Natural killer cell (primary cell): Measurements from ENCODE around the gene MAU2. TPM values are rescaled to one million over a fixed set of nuclear protein-coding genes. Genes with fewer than 3 reads are reported as not detected.

Experiments used
- ATAC-seq, 3 donors: fragments of 150-1000 bp in 2 of 3; fragments of 200-7000 bp in 1 of 3; cut with Tn5 transposase; 1 replicate in 1 of 3; 2 replicates in 2 of 3; pipeline ENCODE4 v1.10.0; 2021; ENCODE audit warnings: mild to moderate bottlenecking in 2 of 3, moderate library complexity in 2 of 3
- DNase-seq, 2 donors: peaks; one replicate each; pipeline versions ENCODE4 v3.0.0 to v3.0.0-alpha.2; 2013 to 2021; ENCODE audit warnings: mixed read lengths in 1 of 2
- H3K27ac ChIP-seq: one replicate; pipeline ENCODE4 v1.5.1; 2013; ENCODE audit warnings: mild to moderate bottlenecking, low read length
- H3K27me3 ChIP-seq: one replicate; pipeline ENCODE4 v1.6.1; 2013; ENCODE audit warnings: low read length; ENCODE audit not compliant: control insufficient read depth, insufficient read depth
- H3K36me3 ChIP-seq: one replicate; pipeline ENCODE4 v1.6.1; 2013; ENCODE audit warnings: low read length; ENCODE audit not compliant: control insufficient read depth, insufficient read depth
- H3K4me1 ChIP-seq: one replicate; pipeline ENCODE4 v1.6.1; 2013; ENCODE audit warnings: low read length; ENCODE audit not compliant: control insufficient read depth, insufficient read depth
- H3K4me3 ChIP-seq: one replicate; pipeline ENCODE4 v1.5.1; 2013; ENCODE audit warnings: low read length
- H3K9me3 ChIP-seq: one replicate; pipeline ENCODE4 v1.6.1; 2013; ENCODE audit warnings: low read length; ENCODE audit not compliant: control insufficient read depth, insufficient read depth
- H3K27ac Mint-ChIP-seq, 2 donors: one replicate each; pipeline ENCODE4 v1.8.0; 2022; ENCODE audit warnings: mild to moderate bottlenecking in 2 of 2, mixed read lengths in 2 of 2, moderate library complexity in 1 of 2
- H3K27me3 Mint-ChIP-seq, 2 donors: one replicate each; pipeline ENCODE4 v1.8.0; 2022; ENCODE audit warnings: low read depth in 2 of 2, mixed read lengths in 2 of 2
- H3K36me3 Mint-ChIP-seq: one replicate; pipeline ENCODE4 v1.8.0; 2022; ENCODE audit warnings: mixed read lengths
- H3K4me1 Mint-ChIP-seq, 2 donors: one replicate each; pipeline ENCODE4 v1.8.0; 2022; ENCODE audit warnings: mixed read lengths in 2 of 2
- H3K4me3 Mint-ChIP-seq: one replicate; pipeline ENCODE4 v1.8.0; 2022; ENCODE audit warnings: mild to moderate bottlenecking, moderate library complexity, mixed read lengths
- H3K9me3 Mint-ChIP-seq, 2 donors: one replicate each; pipeline ENCODE4 v1.8.0; 2022; ENCODE audit warnings: mixed read lengths in 2 of 2
- CTCF ChIP-seq: fragments of 200-600 bp; IDR thresholded peaks from one replicate; pipeline ENCODE4 v1.8.0; 2022; ENCODE audit warnings: antibody characterized with exemption
- WGBS: methylation state at CpG from one replicate; pipeline ENCODE4 v1.1.7; 2013; ENCODE audit warnings: missing lambda C conversion rate; ENCODE audit not compliant: insufficient coverage; 5-methylcytosine and 5-hydroxymethylcytosine counted together
- intact Hi-C: fragments of 100-400 bp; cut with micrococcal nuclease; formaldehyde crosslinking; loops from one replicate; pipeline ENCODE4 v1.14.2; 2022
- total RNA-seq, 4 donors: library from RNA; stranded (reverse); fragments of 120-200 nt in 1 of 4; gene quantifications; one replicate each; pipeline versions ENCODE4 v1.2.3 to v1.2.4, GENCODE V29; 2013 to 2022

The MAU2 gene
- total RNA-seq, 3 donors from 2014 or later (not counting 1 experiment from before 2014, with no cell fraction given): 144 to 164 (median 151) TPM

DNA sequence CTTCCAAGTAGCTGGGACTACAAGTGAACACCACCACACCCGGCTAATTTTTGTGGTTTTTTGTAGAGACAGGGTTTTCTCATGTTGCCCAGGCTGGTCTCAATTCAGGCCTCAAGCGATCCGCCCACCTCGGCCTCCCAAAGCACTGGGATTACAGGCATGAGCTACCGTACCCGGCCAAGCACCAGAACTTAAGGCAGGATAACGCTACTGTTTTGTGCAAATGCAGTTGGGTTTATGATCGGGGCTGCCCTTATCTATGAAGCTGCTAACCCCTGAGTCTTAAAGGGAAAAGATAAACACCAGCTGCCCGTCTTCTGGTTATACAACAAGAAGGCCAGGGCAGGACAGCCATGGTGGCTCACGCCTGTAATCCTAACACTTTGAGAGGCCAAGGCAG, 34.9 kb upstream of the MAU2 start:
- Histone ChIP-seq H3K9me3 (no peaks in the 10 kb centered on the region), H3K4me1 (no peaks in the 10 kb centered on the region), H3K27me3 (no peaks in the 10 kb centered on the region), H3K36me3 (peaks cover 57% of the 10 kb centered on the region), H3K27ac (no peak overlapping the region), H3K4me3 (no peak overlapping the region)
- H3K4me1 Mint-ChIP-seq: peaks cover 0 to 3% of the 10 kb centered on the region in 2 donors
- no peak for DNase-seq
- no peak for TF ChIP-seq CTCF
- H3K27ac Mint-ChIP-seq: no peak overlapping the region
- WGBS: 97% methylated on average over 10 of the region's 10 CpGs
- H3K27me3 Mint-ChIP-seq: no peaks in the 10 kb centered on the region
- intact Hi-C loops: no loop called here
- no peaks in the 10 kb centered on the region for H3K9me3 Mint-ChIP-seq
- no peak for ATAC-seq
- peaks cover 17% of the 10 kb centered on the region for H3K36me3 Mint-ChIP-seq
- H3K4me3 Mint-ChIP-seq: no peak overlapping the region

DNA sequence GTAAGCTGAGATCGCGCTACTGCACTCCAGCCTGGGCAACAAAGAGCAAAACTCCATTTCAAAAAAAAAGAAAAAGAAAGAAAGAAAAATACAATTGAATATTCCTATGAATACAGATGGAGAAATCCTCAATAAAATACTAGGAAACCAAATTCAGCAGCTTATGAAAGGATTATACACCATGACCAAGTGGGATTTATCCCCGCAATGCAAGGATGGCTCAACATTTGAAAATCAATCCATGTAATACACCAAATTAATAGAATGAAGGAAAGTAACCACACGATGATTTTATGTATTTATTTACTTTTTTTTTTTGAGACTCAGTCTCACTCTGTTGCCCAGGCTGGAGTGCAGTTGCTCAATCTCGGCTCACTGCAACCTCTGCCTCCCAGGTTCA, 28.0 kb upstream of the MAU2 start:
- no peaks in the 10 kb centered on the region for H3K9me3 ChIP-seq
- no peaks in the 10 kb centered on the region for H3K9me3 Mint-ChIP-seq
- peaks cover 0 to 3% of the 10 kb centered on the region in 2 donors for H3K4me1 Mint-ChIP-seq
- intact Hi-C loops: no loop called here
- TF ChIP-seq CTCF: no peak
- H3K4me3 Mint-ChIP-seq: no peak overlapping the region
- no peak overlapping the region for H3K4me3 ChIP-seq
- DNase-seq: no peak
- H3K27ac ChIP-seq: no peak overlapping the region
- no peak for ATAC-seq
- no peaks in the 10 kb centered on the region for H3K27me3 ChIP-seq
- 100% methylated on average over 2 of the region's 5 CpGs for WGBS
- H3K36me3 Mint-ChIP-seq: peaks cover 7% of the 10 kb centered on the region
- peaks cover 40% of the 10 kb centered on the region for H3K36me3 ChIP-seq
- no peak overlapping the region for H3K27ac Mint-ChIP-seq
- H3K27me3 Mint-ChIP-seq: no peaks in the 10 kb centered on the region
- no peaks in the 10 kb centered on the region for H3K4me1 ChIP-seq

DNA sequence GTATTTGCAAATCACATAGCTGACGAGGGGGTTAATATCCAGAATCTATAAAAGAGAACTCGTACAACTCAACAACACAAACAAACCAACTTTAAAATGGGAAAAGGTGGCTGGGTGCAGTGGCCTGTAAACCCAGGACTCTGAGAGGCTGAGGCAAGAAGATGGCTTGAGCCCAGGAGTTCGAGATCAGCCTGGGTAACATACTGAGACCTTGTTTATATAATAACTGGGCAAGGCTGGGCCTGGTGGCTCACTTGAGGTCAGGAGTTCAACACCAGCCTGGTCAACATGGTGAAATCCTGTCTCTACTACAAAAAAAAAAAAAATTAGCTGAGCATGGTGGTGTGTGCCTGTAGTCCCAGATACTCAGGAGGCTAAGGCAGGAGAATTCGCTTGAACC, 25.7 kb upstream of the MAU2 start:
- Histone ChIP-seq H3K27me3 (no peaks in the 10 kb centered on the region), H3K36me3 (peaks cover 21% of the 10 kb centered on the region), H3K9me3 (no peaks in the 10 kb centered on the region), H3K4me1 (no peaks in the 10 kb centered on the region), H3K4me3 (no peak overlapping the region), H3K27ac (no peak overlapping the region)
- Mint-ChIP-seq H3K36me3 (peaks cover 7% of the 10 kb centered on the region), H3K9me3 (no peaks in the 10 kb centered on the region), H3K4me3 (no peak overlapping the region), H3K27ac (no peak overlapping the region), H3K27me3 (no peaks in the 10 kb centered on the region), H3K4me1 (peaks cover 0 to 1% of the 10 kb centered on the region in 2 donors)
- intact Hi-C loops: no loop called here
- WGBS: 100% methylated on average over 2 of the region's 4 CpGs
- ATAC-seq: no peak
- no peak for TF ChIP-seq CTCF
- DNase-seq: no peak

GRCh38 chr19:19296953-19297689, 23.5 kb upstream of the MAU2 start:
- TF ChIP-seq CTCF: no peak
- no peaks in the 10 kb centered on the region for H3K27me3 Mint-ChIP-seq
- H3K4me1 Mint-ChIP-seq: no peaks in the 10 kb centered on the region
- no peaks in the 10 kb centered on the region for H3K9me3 Mint-ChIP-seq
- H3K4me1 ChIP-seq: no peaks in the 10 kb centered on the region
- H3K27ac Mint-ChIP-seq: no peak overlapping the region
- intact Hi-C loops: no loop called here
- peaks cover 7% of the 10 kb centered on the region for H3K36me3 Mint-ChIP-seq
- no peaks in the 10 kb centered on the region for H3K27me3 ChIP-seq
- ATAC-seq: no peak
- H3K4me3 ChIP-seq: no peak overlapping the region
- H3K9me3 ChIP-seq: no peaks in the 10 kb centered on the region
- DNase-seq: no peak
- no peak overlapping the region for H3K27ac ChIP-seq
- 97% methylated on average over 19 of the region's 19 CpGs for WGBS
- H3K36me3 ChIP-seq: peaks cover 38% of the 10 kb centered on the region
- H3K4me3 Mint-ChIP-seq: no peak overlapping the region
